Limb (tissue), 2 donors: ENCODE data around the gene OR2T5.
"Not testable (repeated sequence)": the region's sequence is repeated elsewhere in the genome, so short reads cannot be mapped to it uniquely, and the experiment has no call there.

Experiments used
- DNase-seq, 2 donors: peaks; one replicate each; pipeline ENCODE4 v3.0.0-alpha.2; 2016; ENCODE audit errors: extremely low spot score in 2 of 2

OR2T5 gene, protein sequence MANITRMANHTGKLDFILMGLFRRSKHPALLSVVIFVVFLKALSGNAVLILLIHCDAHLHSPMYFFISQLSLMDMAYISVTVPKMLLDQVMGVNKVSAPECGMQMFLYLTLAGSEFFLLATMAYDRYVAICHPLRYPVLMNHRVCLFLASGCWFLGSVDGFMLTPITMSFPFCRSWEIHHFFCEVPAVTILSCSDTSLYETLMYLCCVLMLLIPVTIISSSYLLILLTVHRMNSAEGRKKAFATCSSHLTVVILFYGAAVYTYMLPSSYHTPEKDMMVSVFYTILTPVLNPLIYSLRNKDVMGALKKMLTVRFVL

GRCh38 chr1:248488289-248488688 is at the start of gene OR2T5:
Gene OR2T5 (plus strand): TSS chr1:248488589. CDS start chr1:248488589, 0 bp downstream.
- not testable (repeated sequence) for DNase-seq

- not testable (repeated sequence) for DNase-seq
Observed at GRCh38 chr1:248438668-248439067, 49.7 kb upstream of the OR2T5 start.

DNA sequence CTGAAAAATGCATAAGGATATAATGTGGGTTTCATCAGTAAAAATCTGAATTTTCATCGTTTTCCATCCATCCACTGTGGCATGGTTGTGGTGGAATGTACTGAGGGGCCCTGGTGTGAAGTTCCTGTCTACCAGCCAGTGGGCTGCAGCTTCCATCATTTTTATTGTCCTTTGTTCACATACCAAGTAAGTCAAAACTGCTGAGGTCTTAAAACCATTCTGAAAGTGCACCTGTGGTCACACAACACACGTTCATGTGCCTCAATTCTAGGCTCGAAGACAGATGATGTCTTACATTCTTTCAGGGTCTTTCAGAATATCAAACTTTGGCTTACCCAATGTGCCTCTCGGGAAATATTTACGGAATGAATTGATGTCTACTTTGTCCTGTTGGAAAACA is 49.1 kb upstream of the OR2T5 start:
- DNase-seq = not testable (repeated sequence)

GRCh38 chr1:248442500-248443277 is 45.7 kb upstream of the OR2T5 start:
- not testable (repeated sequence) for DNase-seq

DNA sequence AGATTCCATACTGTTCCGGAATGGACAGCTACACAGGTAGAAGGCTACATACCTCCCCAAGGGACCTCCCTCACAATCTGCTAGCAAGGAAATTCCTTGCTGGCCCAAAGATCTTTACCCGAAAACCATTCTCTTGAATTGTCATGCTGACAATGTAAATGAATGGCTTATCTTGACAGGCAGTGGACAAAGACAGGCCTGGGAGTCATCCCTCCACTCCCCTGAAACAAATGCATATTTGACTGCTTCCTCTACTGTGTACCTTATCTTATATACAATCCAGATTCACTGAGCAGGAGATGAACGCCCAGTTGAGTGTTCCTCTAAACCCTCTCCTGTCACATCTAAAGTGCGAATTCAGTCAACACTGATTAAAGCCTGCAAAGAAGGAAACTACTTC is 43.8 kb upstream of the OR2T5 start:
- not testable (repeated sequence) for DNase-seq

GRCh38 chr1:248445399-248445798 is 43.0 kb upstream of the OR2T5 start, which contains the start of gene OR2T2:
Gene OR2T2 (plus strand): TSS chr1:248445637. CDS start chr1:248452798, 7,161 bp downstream.
- not testable (repeated sequence) for DNase-seq

DNA sequence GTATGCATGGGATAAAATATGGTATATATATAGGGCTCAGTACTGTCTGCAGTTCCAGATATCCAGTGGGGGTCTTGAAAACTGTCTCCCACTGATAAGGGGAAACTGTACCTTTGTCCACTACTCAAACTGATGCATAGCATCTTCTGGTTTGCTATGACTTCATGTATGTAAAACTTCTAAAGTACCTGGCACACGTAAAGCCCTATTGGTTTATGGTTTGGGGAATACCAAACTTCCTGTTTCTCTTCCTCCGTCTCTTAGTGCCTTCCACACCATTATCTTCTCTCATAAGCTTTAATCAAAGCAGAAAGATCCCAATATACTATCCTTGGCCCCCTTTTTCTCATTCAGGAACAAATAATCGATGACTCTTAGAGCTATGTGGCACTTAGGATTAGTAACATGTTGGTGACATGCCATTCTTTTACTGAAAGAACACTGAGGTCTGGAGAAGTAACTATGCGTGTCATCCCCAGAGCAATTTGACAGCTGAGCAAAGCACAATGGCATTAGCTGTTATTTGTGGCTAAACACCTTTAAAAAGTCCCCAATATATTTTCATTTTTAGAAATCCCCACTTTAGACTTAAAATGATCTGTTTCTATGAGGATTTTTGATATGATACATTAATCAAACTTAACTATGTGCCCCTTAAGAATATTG is 39.8 kb upstream of the OR2T5 start:
- not testable (repeated sequence) for DNase-seq

- not testable (repeated sequence) for DNase-seq
Observed at GRCh38 chr1:248449821-248450465, 38.4 kb upstream of the OR2T5 start.

GRCh38 chr1:248450466-248451145 is 37.8 kb upstream of the OR2T5 start:
- DNase-seq = not testable (repeated sequence)

DNA sequence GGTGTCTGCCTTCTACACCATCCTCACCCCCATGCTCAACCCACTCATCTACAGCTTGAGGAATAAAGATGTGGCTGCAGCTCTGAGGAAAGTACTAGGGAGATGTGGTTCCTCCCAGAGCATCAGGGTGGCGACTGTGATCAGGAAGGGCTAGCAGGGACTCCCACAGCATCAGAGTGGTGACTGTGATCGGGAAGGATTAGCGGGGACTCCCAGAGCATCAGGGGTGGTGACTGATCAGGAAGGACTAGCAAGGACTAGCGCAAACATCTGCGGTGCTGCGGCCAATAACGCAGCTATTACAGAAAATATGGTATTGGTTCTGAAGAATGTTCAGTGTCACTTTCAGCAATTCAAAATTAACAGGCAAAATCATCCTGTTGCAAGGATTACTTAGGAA is 34.8 kb upstream of the OR2T5 start:
- not testable (repeated sequence) for DNase-seq

DNA sequence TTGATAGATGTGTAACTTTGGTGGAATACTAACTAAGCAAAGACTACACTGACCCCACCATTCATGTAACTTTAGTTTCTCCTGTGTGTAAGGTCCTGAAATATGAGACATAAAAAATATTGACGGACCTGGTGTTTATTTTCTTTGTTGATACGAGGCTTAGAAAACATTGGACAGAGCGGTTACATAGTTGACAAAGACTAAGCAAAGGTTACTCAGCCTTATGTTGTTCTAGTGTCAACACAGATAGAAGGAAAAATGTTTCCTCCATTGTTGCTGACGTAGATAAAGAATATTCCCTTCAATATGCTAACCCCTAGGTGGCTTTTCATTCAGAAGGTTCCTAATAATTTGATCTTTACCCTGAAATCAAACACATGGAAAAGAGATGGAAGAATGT is 33.3 kb upstream of the OR2T5 start:
- not testable (repeated sequence) for DNase-seq

GRCh38 chr1:248456635-248457034 is 31.8 kb upstream of the OR2T5 start:
- not testable (repeated sequence) for DNase-seq

- DNase-seq = not testable (repeated sequence)
Observed at GRCh38 chr1:248459117-248459516, 29.3 kb upstream of the OR2T5 start.

DNA sequence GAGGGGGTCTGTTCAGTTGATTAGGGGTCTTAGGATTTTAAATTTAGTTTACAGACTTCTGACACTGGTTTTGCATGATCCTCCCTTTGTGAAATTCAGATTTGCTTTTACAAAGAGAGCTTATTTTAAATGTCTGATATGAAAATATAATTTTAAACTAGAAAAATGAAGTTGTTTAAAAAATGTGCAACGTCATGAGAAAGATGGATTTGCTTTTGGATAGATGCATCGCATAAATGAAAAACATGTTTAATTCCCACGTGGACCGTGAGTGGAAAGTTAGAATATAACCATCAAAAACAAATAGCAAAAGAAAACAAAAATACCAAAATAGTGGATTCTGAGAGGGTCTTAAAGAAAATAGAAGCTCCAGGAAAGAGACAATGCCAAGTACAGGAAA is 17.2 kb upstream of the OR2T5 start:
- no peak for DNase-seq

GRCh38 chr1:248472111-248472510 is 16.3 kb upstream of the OR2T5 start:
- not testable (repeated sequence) for DNase-seq

GRCh38 chr1:248473051-248473450 is 15.3 kb upstream of the OR2T5 start, which contains the start of gene OR2T3:
Gene OR2T3 (plus strand): TSS chr1:248473351. CDS start chr1:248473351, 0 bp downstream.
- DNase-seq = not testable (repeated sequence)

- DNase-seq = not testable (repeated sequence)
Observed at GRCh38 chr1:248475660-248476059, 12.7 kb upstream of the OR2T5 start.

DNA sequence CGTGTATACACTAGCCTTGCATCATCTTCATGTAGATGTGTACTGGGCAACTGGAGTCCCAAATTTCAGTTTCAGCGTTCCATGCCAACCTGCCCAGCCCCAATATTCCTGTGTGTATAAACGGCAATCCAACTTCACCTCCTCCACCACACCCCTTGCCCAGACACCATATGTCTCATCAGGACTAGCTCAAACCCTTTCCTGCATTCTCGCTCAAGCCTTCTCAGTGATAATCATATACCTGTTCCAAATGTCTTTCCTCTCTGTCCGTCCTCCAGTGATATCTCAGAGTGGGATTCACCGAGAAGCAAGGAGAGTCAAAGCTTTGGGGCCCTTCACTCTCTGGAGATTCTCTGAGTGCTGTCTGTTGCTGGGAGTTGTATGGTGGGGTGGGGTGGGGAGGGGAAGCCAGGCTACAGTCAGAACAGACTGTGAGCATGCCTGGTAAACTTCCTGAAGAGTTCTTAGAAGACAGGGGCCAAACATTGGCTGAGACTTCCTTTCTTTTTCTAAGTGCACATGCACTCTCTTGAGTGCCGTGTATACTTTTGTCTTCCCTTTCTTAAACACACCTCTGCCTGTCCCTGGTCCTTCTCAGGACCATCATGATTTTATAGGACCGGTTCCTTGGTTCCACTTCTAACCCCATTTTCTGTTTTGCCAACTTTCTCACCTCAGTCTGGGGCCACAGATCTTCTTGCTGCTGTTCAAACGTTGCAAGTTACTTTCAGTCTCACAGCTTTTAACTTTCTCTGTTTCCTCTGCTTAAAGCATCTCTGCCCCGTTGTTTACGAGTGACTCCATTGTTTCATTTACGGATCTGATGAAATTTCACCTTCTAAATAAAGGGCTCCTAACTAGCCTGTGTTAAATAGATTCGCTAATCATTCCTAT is 6.5 kb upstream of the OR2T5 start:
- not testable (repeated sequence) for DNase-seq

GRCh38 chr1:248496661-248497060 is 8.3 kb downstream of the OR2T5 start:
- DNase-seq = not testable (repeated sequence)
